Body of pancreas (tissue), 4 donors: ENCODE measurements around the gene GSAP.

Experiments
- POLR2A ChIP-seq, 3 donors: fragments of 450-650 bp; IDR thresholded peaks; one replicate each; pipeline ENCODE4 v1.6.1; 2016; ENCODE audit warnings: antibody characterized with exemption in 3 of 3, mild to moderate bottlenecking in 2 of 3
- TF ChIP-seq, protein P1 (sequence below), 7 experiments: fragments of 450-650 bp in 4 of 7; fragments of 200-600 bp in 3 of 7; sonication (generic) in 3 of 7; IDR thresholded peaks; one replicate each; pipeline ENCODE4 v1.5.1; 2016 to 2019; ENCODE audit warnings: antibody characterized with exemption in 7 of 7

DNA sequence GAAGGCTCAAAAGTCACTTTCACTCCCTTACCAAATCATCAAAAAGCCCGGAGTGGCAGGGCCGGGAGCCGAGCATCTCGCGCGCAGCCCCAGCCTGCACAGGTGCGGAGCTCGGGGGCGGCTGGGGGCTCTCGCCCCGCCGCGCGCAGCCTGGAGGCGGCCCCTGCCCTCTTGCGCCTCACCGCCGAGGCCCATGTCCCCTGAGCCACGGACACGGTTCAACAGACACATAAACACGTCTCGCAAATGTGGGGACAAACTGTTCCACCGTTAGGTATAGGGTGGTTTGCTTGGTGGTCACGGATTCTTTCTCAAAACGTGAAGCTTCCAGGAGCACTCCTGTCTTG is 700 bp downstream of the GSAP start:
- TF ChIP-seq, protein P1, sequence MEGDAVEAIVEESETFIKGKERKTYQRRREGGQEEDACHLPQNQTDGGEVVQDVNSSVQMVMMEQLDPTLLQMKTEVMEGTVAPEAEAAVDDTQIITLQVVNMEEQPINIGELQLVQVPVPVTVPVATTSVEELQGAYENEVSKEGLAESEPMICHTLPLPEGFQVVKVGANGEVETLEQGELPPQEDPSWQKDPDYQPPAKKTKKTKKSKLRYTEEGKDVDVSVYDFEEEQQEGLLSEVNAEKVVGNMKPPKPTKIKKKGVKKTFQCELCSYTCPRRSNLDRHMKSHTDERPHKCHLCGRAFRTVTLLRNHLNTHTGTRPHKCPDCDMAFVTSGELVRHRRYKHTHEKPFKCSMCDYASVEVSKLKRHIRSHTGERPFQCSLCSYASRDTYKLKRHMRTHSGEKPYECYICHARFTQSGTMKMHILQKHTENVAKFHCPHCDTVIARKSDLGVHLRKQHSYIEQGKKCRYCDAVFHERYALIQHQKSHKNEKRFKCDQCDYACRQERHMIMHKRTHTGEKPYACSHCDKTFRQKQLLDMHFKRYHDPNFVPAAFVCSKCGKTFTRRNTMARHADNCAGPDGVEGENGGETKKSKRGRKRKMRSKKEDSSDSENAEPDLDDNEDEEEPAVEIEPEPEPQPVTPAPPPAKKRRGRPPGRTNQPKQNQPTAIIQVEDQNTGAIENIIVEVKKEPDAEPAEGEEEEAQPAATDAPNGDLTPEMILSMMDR (IDR thresholded peaks at IDR 0.05): no peak
- TF ChIP-seq POLR2A (IDR thresholded peaks at IDR 0.05): no peak
